ENCODE data around the gene ELMOD2.
"Not testable (repeated sequence)": the region's sequence is repeated elsewhere in the genome, so short reads cannot be mapped to it uniquely, and the experiment has no call there.

The ELMOD2 gene

GRCh38 chr4:140523857-140524742 lies at the start of gene ELMOD2:
Gene ELMOD2 (plus strand): TSS chr4:140524168. CDS start chr4:140525429, 1,261 bp downstream.
- DNase-seq (ENCODE audit: low read depth, low spot score) = peak; percentile 99

GRCh38 chr4:140483445-140483844 lies 40.5 kb upstream of the ELMOD2 start:
- no peak for DNase-seq (ENCODE audit: low read depth, low spot score)

- no peak for DNase-seq (ENCODE audit: low read depth, low spot score)
Observed at GRCh38 chr4:140485939-140486338, 38.0 kb upstream of the ELMOD2 start.

GRCh38 chr4:140497405-140497746 lies 26.6 kb upstream of the ELMOD2 start:
- no peak for DNase-seq (ENCODE audit: low read depth, low spot score)

- DNase-seq (ENCODE audit: low read depth, low spot score) = peak; percentile 22
Observed at GRCh38 chr4:140497747-140498636, 26.0 kb upstream of the ELMOD2 start, which contains the start of gene MGAT4D. Gene MGAT4D (minus strand): TSS chr4:140498293. CDS start chr4:140498222, 71 bp downstream.

GRCh38 chr4:140499391-140499790 lies 24.6 kb upstream of the ELMOD2 start:
- no peak for DNase-seq (ENCODE audit: low read depth, low spot score)

GRCh38 chr4:140504261-140504660 lies 19.7 kb upstream of the ELMOD2 start:
- DNase-seq (ENCODE audit: low read depth, low spot score) = no peak

- not testable (repeated sequence) for DNase-seq (ENCODE audit: low read depth, low spot score)
Observed at GRCh38 chr4:140513765-140514164, 10.2 kb upstream of the ELMOD2 start.

GRCh38 chr4:140515423-140515822 lies 8.5 kb upstream of the ELMOD2 start:
- DNase-seq (ENCODE audit: low read depth, low spot score) = no peak

- no peak for DNase-seq (ENCODE audit: low read depth, low spot score)
Observed at GRCh38 chr4:140523370-140523856, 555 bp upstream of the ELMOD2 start.

GRCh38 chr4:140529434-140529833 lies 5.5 kb downstream of the ELMOD2 start:
- no peak for DNase-seq (ENCODE audit: low read depth, low spot score)

- DNase-seq (ENCODE audit: low read depth, low spot score) = peak; percentile 35
Observed at GRCh38 chr4:140533951-140534480, 10.0 kb downstream of the ELMOD2 start.

GRCh38 chr4:140556372-140557085 lies 32.6 kb downstream of the ELMOD2 start:
- DNase-seq (ENCODE audit: low read depth, low spot score) = peak; percentile 19

GRCh38 chr4:140557831-140558435 lies 34.0 kb downstream of the ELMOD2 start:
- no peak for DNase-seq (ENCODE audit: low read depth, low spot score)

GRCh38 chr4:140559696-140560095 lies 35.7 kb downstream of the ELMOD2 start:
- no peak for DNase-seq (ENCODE audit: low read depth, low spot score)

GRCh38 chr4:140568507-140569306 lies 44.7 kb downstream of the ELMOD2 start, which contains the start of gene UCP1:
Gene UCP1 (minus strand): TSS chr4:140568961. CDS start chr4:140568729, 232 bp downstream.
- DNase-seq (ENCODE audit: low read depth, low spot score) = peak; percentile 53

GRCh38 chr4:140569307-140569638 lies 45.3 kb downstream of the ELMOD2 start:
- no peak for DNase-seq (ENCODE audit: low read depth, low spot score)

- DNase-seq (ENCODE audit: low read depth, low spot score) = no peak
Observed at GRCh38 chr4:140571620-140572019, 47.7 kb downstream of the ELMOD2 start.

GRCh38 chr4:140575489-140575888 lies 51.5 kb downstream of the ELMOD2 start:
- DNase-seq (ENCODE audit: low read depth, low spot score) = no peak

- DNase-seq (ENCODE audit: low read depth, low spot score) = peak; percentile 15
Observed at GRCh38 chr4:140579278-140579677, 55.3 kb downstream of the ELMOD2 start.
